ENCODE results near the gene COL27A1.

GRCh38 chr9:114193090-114193489, 37.8 kb downstream of the COL27A1 start:
- TF ChIP-seq CTCF (IDR thresholded peaks at IDR 0.05; ENCODE audit: borderline replicate concordance, extremely low read depth, low read length, poor library complexity, severe bottlenecking), result no peak
- TF ChIP-seq EZH2 (IDR thresholded peaks at IDR 0.05; ENCODE audit: borderline replicate concordance, low read depth, low read length, severe bottlenecking), result no peak
